H9 (cell line): ENCODE results near the gene GSS. TPM values are rescaled to one million over a fixed set of nuclear protein-coding genes. Genes with fewer than 3 reads are reported as not detected.

Source experiments
- DNase-seq: peaks from one replicate; pipeline ENCODE4 v3.0.0-alpha.2; 2017
- H2AFZ ChIP-seq: one replicate; pipeline ENCODE4 v1.6.1; 2013; ENCODE audit warnings: mild to moderate bottlenecking, low read length, control low read depth, moderate library complexity
- H2AK5ac ChIP-seq: 2 replicates; pipeline ENCODE4 v1.6.1; 2013; ENCODE audit warnings: low read length, control low read depth, mixed read lengths; ENCODE audit not compliant: insufficient read length
- H2BK120ac ChIP-seq: one replicate; pipeline ENCODE4 v1.6.1; 2013; ENCODE audit warnings: low read depth, mild to moderate bottlenecking, low read length, control low read depth, inconsistent platforms; ENCODE audit not compliant: poor library complexity, severe bottlenecking
- H2BK12ac ChIP-seq: 2 replicates; pipeline ENCODE4 v1.6.1; 2013; ENCODE audit warnings: low read length, control low read depth, mixed read lengths, low read depth; ENCODE audit not compliant: insufficient read length
- H2BK15ac ChIP-seq: 2 replicates; pipeline ENCODE4 v1.6.1; 2013; ENCODE audit warnings: low read depth, low read length, control low read depth
- H2BK20ac ChIP-seq: one replicate; pipeline ENCODE4 v1.6.1; 2013; ENCODE audit warnings: low read depth, mild to moderate bottlenecking, low read length, control low read depth, inconsistent platforms; ENCODE audit not compliant: poor library complexity, severe bottlenecking
- H2BK5ac ChIP-seq: 2 replicates; pipeline ENCODE4 v1.6.1; 2013; ENCODE audit warnings: low read length, control low read depth, mixed read lengths; ENCODE audit not compliant: insufficient read length
- H3K14ac ChIP-seq: 2 replicates; pipeline ENCODE4 v1.6.1; 2013; ENCODE audit warnings: low read length, control low read depth; ENCODE audit not compliant: insufficient read depth
- H3K18ac ChIP-seq: 2 replicates; pipeline ENCODE4 v1.6.1; 2013; ENCODE audit warnings: low read depth, mild to moderate bottlenecking, mixed read lengths, low read length, control low read depth; ENCODE audit not compliant: insufficient read length
- H3K23ac ChIP-seq: 2 replicates; pipeline ENCODE4 v1.6.1; 2013; ENCODE audit warnings: low read length, control low read depth, mixed read lengths, low read depth; ENCODE audit not compliant: insufficient read length
- H3K23me2 ChIP-seq: 2 replicates; pipeline ENCODE4 v1.6.1; 2013; ENCODE audit warnings: low read depth, mild to moderate bottlenecking, mixed read lengths, low read length, control low read depth; ENCODE audit not compliant: insufficient read length, poor library complexity, severe bottlenecking
- H3K27ac ChIP-seq: 2 replicates; pipeline ENCODE4 v1.5.1; 2013; ENCODE audit warnings: low read length, control low read depth, mixed read lengths, low read depth; ENCODE audit not compliant: insufficient read length
- H3K27me3 ChIP-seq: 2 replicates; pipeline ENCODE4 v1.6.1; 2013; ENCODE audit warnings: low read length, control low read depth, inconsistent platforms; ENCODE audit not compliant: insufficient read depth
- H3K4ac ChIP-seq: 2 replicates; pipeline ENCODE4 v1.6.1; 2013; ENCODE audit warnings: low read depth, mild to moderate bottlenecking, control low read depth, inconsistent platforms, low read length, moderate library complexity
- H3K4me1 ChIP-seq: 2 replicates; pipeline ENCODE4 v1.6.1; 2013; ENCODE audit warnings: low read length, control low read depth, inconsistent platforms; ENCODE audit not compliant: insufficient read depth
- H3K4me2 ChIP-seq: 2 replicates; pipeline ENCODE4 v1.6.1; 2013; ENCODE audit warnings: low read length, control low read depth, mixed read lengths; ENCODE audit not compliant: insufficient read length, insufficient read depth
- H3K56ac ChIP-seq: 2 replicates; pipeline ENCODE4 v1.6.1; 2013; ENCODE audit warnings: low read depth, mild to moderate bottlenecking, mixed read lengths, low read length, control low read depth; ENCODE audit not compliant: insufficient read length
- H3K79me1 ChIP-seq: 2 replicates; pipeline ENCODE4 v1.6.1; 2013; ENCODE audit warnings: low read depth, mild to moderate bottlenecking, moderate library complexity, low read length, control low read depth, inconsistent platforms; ENCODE audit not compliant: insufficient read depth, poor library complexity, severe bottlenecking
- H3K79me2 ChIP-seq: 2 replicates; pipeline ENCODE4 v1.6.1; 2013; ENCODE audit warnings: low read length, control low read depth, inconsistent platforms; ENCODE audit not compliant: insufficient read depth
- H3K9ac ChIP-seq: 2 replicates; pipeline ENCODE4 v1.6.1; 2013; ENCODE audit warnings: low read length, control low read depth, mixed read lengths; ENCODE audit not compliant: insufficient read length; ENCODE audit errors: extremely low read depth
- H3K9me3 ChIP-seq: one replicate; pipeline ENCODE4 v1.6.1; 2013; ENCODE audit warnings: low read depth, low read length, inconsistent platforms; ENCODE audit not compliant: control insufficient read depth
- H3T11ph ChIP-seq: one replicate; pipeline ENCODE4 v1.6.1; 2013; ENCODE audit warnings: mild to moderate bottlenecking, low read length, control low read depth, inconsistent platforms
- H4K20me1 ChIP-seq: one replicate; pipeline ENCODE4 v1.6.1; 2013; ENCODE audit not compliant: control insufficient read depth, insufficient read length, insufficient read depth
- H4K5ac ChIP-seq: 2 replicates; pipeline ENCODE4 v1.6.1; 2013; ENCODE audit warnings: low read depth, mild to moderate bottlenecking, mixed read lengths, low read length, control low read depth; ENCODE audit not compliant: insufficient read length
- H4K8ac ChIP-seq: replicated peaks from 2 replicates; pipeline ENCODE4 v1.6.1; 2013; ENCODE audit warnings: low read length, control low read depth, mixed read lengths, low read depth; ENCODE audit not compliant: insufficient read length
- H4K91ac ChIP-seq: 2 replicates; pipeline ENCODE4 v1.6.1; 2013; ENCODE audit warnings: low read depth, mild to moderate bottlenecking, moderate library complexity, mixed read lengths, low read length, control low read depth; ENCODE audit not compliant: insufficient read length
- H3K27ac Mint-ChIP-seq, 3 experiments: 2 replicates in 2 of 3; 3 replicates in 1 of 3; pipeline ENCODE4 v1.8.0; 2020 to 2021; ENCODE audit warnings: mixed read lengths in 3 of 3, mild to moderate bottlenecking in 1 of 3, moderate library complexity in 1 of 3
- H3K27me3 Mint-ChIP-seq: 2 replicates; pipeline ENCODE4 v1.8.0; 2021; ENCODE audit warnings: low read depth, mild to moderate bottlenecking, moderate library complexity, mixed read lengths
- H3K36me3 Mint-ChIP-seq, 3 experiments: 2 replicates in 2 of 3; 3 replicates in 1 of 3; pipeline ENCODE4 v1.8.0; 2020 to 2021; ENCODE audit warnings: low read depth in 3 of 3, mixed read lengths in 3 of 3; ENCODE audit not compliant: insufficient read depth in 1 of 3
- H3K4me1 Mint-ChIP-seq, 2 experiments: 2 replicates each; pipeline ENCODE4 v1.8.0; 2020; ENCODE audit warnings: mixed read lengths in 2 of 2
- H3K4me3 Mint-ChIP-seq, 2 experiments: 2 replicates in 1 of 2; 3 replicates in 1 of 2; pipeline ENCODE4 v1.8.0; 2020 to 2021; ENCODE audit warnings: mild to moderate bottlenecking in 2 of 2, mixed read lengths in 2 of 2, moderate library complexity in 1 of 2
- H3K9me3 Mint-ChIP-seq, 2 experiments: 2 replicates in 1 of 2; 3 replicates in 1 of 2; pipeline ENCODE4 v1.8.0; 2020; ENCODE audit warnings: mild to moderate bottlenecking in 2 of 2, mixed read lengths in 2 of 2, moderate library complexity in 1 of 2
- CTCF ChIP-seq: fragments of 200-600 bp; sonication (generic); conservative IDR thresholded peaks from 3 replicates; pipeline ENCODE4 v1.8.0; 2021; ENCODE audit warnings: antibody characterized with exemption, mild to moderate bottlenecking
- WGBS: extraction: QIAGEN DNeasy Blood & Tissue Kit; methylation state at CpG from one replicate; pipeline ENCODE4 v1.1.7; 2013; ENCODE audit warnings: missing lambda C conversion rate, low lambda C conversion rate, mixed read lengths; ENCODE audit not compliant: insufficient read length; ENCODE audit errors: extremely low coverage; 5-methylcytosine and 5-hydroxymethylcytosine counted together
- total RNA-seq: library from RNA; stranded (reverse); gene quantifications from 2 replicates; pipeline ENCODE4 v1.2.1, GENCODE V29; 2021

Gene GSS
- total RNA-seq, 1 experiment from 2014 or later: 48.5 TPM

- Histone ChIP-seq H3K9me3 (no peaks in the 10 kb centered on the region), H2AK5ac (no peak overlapping the region), H3K79me2 (no peaks in the 10 kb centered on the region), H3K4ac (no peak overlapping the region), H4K91ac (no peak overlapping the region), H2AFZ (no peak overlapping the region), H3K23ac (no peak overlapping the region), H2BK20ac (no peak overlapping the region), H4K8ac (no peak overlapping the region), H3K4me1 (no peaks in the 10 kb centered on the region), H3K14ac (no peak overlapping the region), H2BK120ac (no peak overlapping the region), H3K9ac (no peak overlapping the region), H3K79me1 (no peaks in the 10 kb centered on the region), H3K23me2 (no peaks in the 10 kb centered on the region), H3K4me2 (no peak overlapping the region), H4K20me1 (no peaks in the 10 kb centered on the region), H3K27me3 (no peaks in the 10 kb centered on the region), H2BK5ac (no peak overlapping the region), H3K56ac (no peak overlapping the region), H2BK12ac (no peak overlapping the region), H3K18ac (no peak overlapping the region), H2BK15ac (no peak overlapping the region), H3K27ac (no peak overlapping the region), H3T11ph (no peak overlapping the region), H4K5ac (no peak overlapping the region)
- peaks cover 7% of the 10 kb centered on the region in 2 experiments for H3K4me1 Mint-ChIP-seq
- TF ChIP-seq CTCF: no peak
- H3K36me3 Mint-ChIP-seq: peaks cover 38 to 92% (median 85%) of the 10 kb centered on the region in 3 experiments
- peak overlapping the region in 2 of 3 experiments; percentile 17 to 91; a peak in 5 of 7 replicates for H3K27ac Mint-ChIP-seq
- H3K27me3 Mint-ChIP-seq: no peaks in the 10 kb centered on the region
- no CpG with 5 or more reads among the region's 20 CpGs for WGBS
- no peak for DNase-seq
- no peaks in the 10 kb centered on the region for H3K9me3 Mint-ChIP-seq
- H3K4me3 Mint-ChIP-seq: no peak overlapping the region
These were observed 49.3 kb upstream of the GSS start for GRCh38 chr20:35004749-35005462.
